Measurements from ENCODE around the gene PAX1.

PAX1 gene

GRCh38 chr20:21682521-21682954, 22.9 kb upstream of the PAX1 start:
- Histone ChIP-seq H3K27me3 (replicated peaks) (no peaks in the 10 kb centered on the region), H3K4me3 (ENCODE audit: low read depth, low read length) (no peak overlapping the region), H3K36me3 (replicated peaks) (no peaks in the 10 kb centered on the region), H3K27ac (no peak overlapping the region)
- in situ Hi-C loops (cut with HindIII; ENCODE audit: low pct_ligation_motif_present, low sequenced_read_pairs): no loop called here
- TF ChIP-seq CTCF (IDR thresholded peaks at IDR 0.05; ENCODE audit: low read depth, low read length, missing control alignments): no peak
- no peak for DNase-seq

- Histone ChIP-seq H3K4me3 (ENCODE audit: low read depth, low read length) (no peak overlapping the region), H3K27ac (no peak overlapping the region), H3K27me3 (replicated peaks) (no peaks in the 10 kb centered on the region), H3K36me3 (replicated peaks) (no peaks in the 10 kb centered on the region)
- no peak for TF ChIP-seq CTCF (IDR thresholded peaks at IDR 0.05; ENCODE audit: low read depth, low read length, missing control alignments)
- in situ Hi-C loops (cut with HindIII; ENCODE audit: low pct_ligation_motif_present, low sequenced_read_pairs): no loop called here
- DNase-seq: no peak
Measured at GRCh38 chr20:21684671-21685070, 20.8 kb upstream of the PAX1 start.

GRCh38 chr20:21685981-21686380, 19.5 kb upstream of the PAX1 start:
- Histone ChIP-seq H3K36me3 (replicated peaks) (no peaks in the 10 kb centered on the region), H3K27ac (no peak overlapping the region), H3K27me3 (replicated peaks) (no peaks in the 10 kb centered on the region), H3K4me3 (ENCODE audit: low read depth, low read length) (no peak overlapping the region)
- no peak for DNase-seq
- no peak for TF ChIP-seq CTCF (IDR thresholded peaks at IDR 0.05; ENCODE audit: low read depth, low read length, missing control alignments)
- in situ Hi-C loops (cut with HindIII; ENCODE audit: low pct_ligation_motif_present, low sequenced_read_pairs): no loop called here

GRCh38 chr20:21693322-21693721, 12.1 kb upstream of the PAX1 start:
- TF ChIP-seq CTCF (IDR thresholded peaks at IDR 0.05; ENCODE audit: low read depth, low read length, missing control alignments): no peak
- in situ Hi-C loops (cut with HindIII; ENCODE audit: low pct_ligation_motif_present, low sequenced_read_pairs): no loop called here
- H3K4me3 ChIP-seq (ENCODE audit: low read depth, low read length): no peak overlapping the region
- DNase-seq: no peak
- H3K27me3 ChIP-seq (replicated peaks): no peaks in the 10 kb centered on the region
- no peaks in the 10 kb centered on the region for H3K36me3 ChIP-seq (replicated peaks)
- no peak overlapping the region for H3K27ac ChIP-seq

- Histone ChIP-seq H3K27ac (no peak overlapping the region), H3K27me3 (replicated peaks) (peaks cover 33% of the 10 kb centered on the region), H3K4me3 (ENCODE audit: low read depth, low read length) (no peak overlapping the region), H3K36me3 (replicated peaks) (no peaks in the 10 kb centered on the region)
- DNase-seq: no peak
- no peak for TF ChIP-seq CTCF (IDR thresholded peaks at IDR 0.05; ENCODE audit: low read depth, low read length, missing control alignments)
- in situ Hi-C loops (cut with HindIII; ENCODE audit: low pct_ligation_motif_present, low sequenced_read_pairs): no loop called here
Measured at GRCh38 chr20:21698494-21699215, 6.8 kb upstream of the PAX1 start.

- no peak overlapping the region for H3K4me3 ChIP-seq (ENCODE audit: low read depth, low read length)
- DNase-seq: no peak
- TF ChIP-seq CTCF (IDR thresholded peaks at IDR 0.05; ENCODE audit: low read depth, low read length, missing control alignments): no peak
- H3K36me3 ChIP-seq (replicated peaks): no peaks in the 10 kb centered on the region
- in situ Hi-C loops (cut with HindIII; ENCODE audit: low pct_ligation_motif_present, low sequenced_read_pairs): no loop called here
- H3K27me3 ChIP-seq (replicated peaks): peaks cover 37% of the 10 kb centered on the region
- H3K27ac ChIP-seq: no peak overlapping the region
Measured at GRCh38 chr20:21699216-21699508, 6.3 kb upstream of the PAX1 start.
